ENCODE measurements around the gene CMAS.

- TF ChIP-seq ZNF565 (CRISPR knock-in tag; conservative IDR thresholded peaks at IDR 0.05; ENCODE audit: low read depth) (no peak), TSHZ2 (CRISPR knock-in tag; IDR thresholded peaks at IDR 0.05) (no peak), POU6F1 (CRISPR knock-in tag; IDR thresholded peaks at IDR 0.05; ENCODE audit: borderline replicate concordance, low read depth) (no peak), GLIS3 (CRISPR knock-in tag; IDR thresholded peaks at IDR 0.05) (no peak), PATZ1 (CRISPR knock-in tag; IDR thresholded peaks at IDR 0.05; ENCODE audit: borderline replicate concordance) (no peak), ISL1 (CRISPR knock-in tag; IDR thresholded peaks at IDR 0.05) (no peak), CSRNP3 (CRISPR knock-in tag; IDR thresholded peaks at IDR 0.05) (no peak)
Measured at GRCh38 chr12:22054155-22054554, 8.1 kb downstream of the CMAS start.

Measured in SK-N-SH treated with all-trans-retinoic acid at 6 μM for 48 hours (cell line).